ENCODE results near the gene CCL24.

DNA sequence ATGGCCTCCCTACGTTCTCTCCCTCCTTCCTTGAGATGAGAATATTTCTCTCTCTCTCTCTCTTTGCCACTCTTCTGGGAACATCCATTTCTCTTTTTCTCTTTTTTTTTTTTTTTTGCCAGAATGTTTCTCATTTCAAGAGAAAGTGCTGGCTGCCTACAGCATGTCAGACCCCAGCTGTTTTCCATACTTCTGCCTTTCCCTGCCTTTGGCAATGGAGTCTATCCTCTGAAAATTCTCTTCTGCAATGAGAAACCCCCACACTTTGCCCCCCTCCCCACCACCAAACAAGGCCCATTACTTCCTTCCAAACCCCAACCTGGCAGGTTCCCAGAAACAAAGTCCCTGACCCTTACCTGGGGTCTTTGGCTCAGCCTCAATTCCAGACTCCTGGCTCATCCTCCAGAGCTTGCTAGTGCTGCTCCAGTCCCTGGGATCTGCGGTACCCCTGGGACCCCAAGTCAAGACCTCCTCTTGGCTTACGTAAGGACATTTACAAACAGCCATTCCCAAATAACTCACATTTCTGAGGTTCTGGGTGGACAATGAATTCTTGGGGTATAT lies 24.2 kb downstream of the CCL24 start:
- TF ChIP-seq, protein P1, sequence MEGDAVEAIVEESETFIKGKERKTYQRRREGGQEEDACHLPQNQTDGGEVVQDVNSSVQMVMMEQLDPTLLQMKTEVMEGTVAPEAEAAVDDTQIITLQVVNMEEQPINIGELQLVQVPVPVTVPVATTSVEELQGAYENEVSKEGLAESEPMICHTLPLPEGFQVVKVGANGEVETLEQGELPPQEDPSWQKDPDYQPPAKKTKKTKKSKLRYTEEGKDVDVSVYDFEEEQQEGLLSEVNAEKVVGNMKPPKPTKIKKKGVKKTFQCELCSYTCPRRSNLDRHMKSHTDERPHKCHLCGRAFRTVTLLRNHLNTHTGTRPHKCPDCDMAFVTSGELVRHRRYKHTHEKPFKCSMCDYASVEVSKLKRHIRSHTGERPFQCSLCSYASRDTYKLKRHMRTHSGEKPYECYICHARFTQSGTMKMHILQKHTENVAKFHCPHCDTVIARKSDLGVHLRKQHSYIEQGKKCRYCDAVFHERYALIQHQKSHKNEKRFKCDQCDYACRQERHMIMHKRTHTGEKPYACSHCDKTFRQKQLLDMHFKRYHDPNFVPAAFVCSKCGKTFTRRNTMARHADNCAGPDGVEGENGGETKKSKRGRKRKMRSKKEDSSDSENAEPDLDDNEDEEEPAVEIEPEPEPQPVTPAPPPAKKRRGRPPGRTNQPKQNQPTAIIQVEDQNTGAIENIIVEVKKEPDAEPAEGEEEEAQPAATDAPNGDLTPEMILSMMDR (IDR thresholded peaks at IDR 0.05; ENCODE audit: low read depth, low read length): no peak
- no peak for TF ChIP-seq POLR2A (IDR thresholded peaks at IDR 0.05; ENCODE audit: extremely low read depth, insufficient read length)

Data from NB4 (cell line).